ENCODE measurements around the gene SH3YL1. TPM values are rescaled to one million over a fixed set of nuclear protein-coding genes. Genes with fewer than 3 reads are reported as not detected.

SH3YL1 gene
- total and polyA plus RNA-seq, 2 experiments from 2014 or later: 15.8 to 35.1 TPM

GRCh38 chr2:279956-280649 is 16.3 kb upstream of the SH3YL1 start:
- peaks cover 10% of the 10 kb centered on the region for H3K27me3 ChIP-seq
- no peak for TF ChIP-seq CTCF (IDR thresholded peaks at IDR 0.05; ENCODE audit: low read depth, low read length)
- H3K36me3 ChIP-seq: peaks cover 31% of the 10 kb centered on the region
- no peak overlapping the region for H3K4me3 ChIP-seq
- no peak overlapping the region for H3K27ac ChIP-seq
- H3K4me1 ChIP-seq (ENCODE audit: low read depth): no peaks in the 10 kb centered on the region
- no peak for DNase-seq (ENCODE audit: low read depth in 1 of 2, low spot score in 1 of 2)
- H3K9me3 ChIP-seq (ENCODE audit: low read depth): no peaks in the 10 kb centered on the region

- H3K4me1 ChIP-seq (ENCODE audit: low read depth): no peaks in the 10 kb centered on the region
- no peak for DNase-seq (ENCODE audit: low read depth in 1 of 2, low spot score in 1 of 2)
- no peak overlapping the region for H3K27ac ChIP-seq
- H3K4me3 ChIP-seq: no peak overlapping the region
- H3K36me3 ChIP-seq: peaks cover 32% of the 10 kb centered on the region
- no peak for TF ChIP-seq CTCF (IDR thresholded peaks at IDR 0.05; ENCODE audit: low read depth, low read length)
- H3K27me3 ChIP-seq: peaks cover 2% of the 10 kb centered on the region
- H3K9me3 ChIP-seq (ENCODE audit: low read depth): no peaks in the 10 kb centered on the region
Observed at GRCh38 chr2:279366-279765, 15.5 kb upstream of the SH3YL1 start.

- no peak for TF ChIP-seq CTCF (IDR thresholded peaks at IDR 0.05; ENCODE audit: low read depth, low read length)
- Histone ChIP-seq H3K27ac (no peak overlapping the region), H3K27me3 (no peaks in the 10 kb centered on the region), H3K4me3 (no peak overlapping the region), H3K36me3 (peaks cover 32% of the 10 kb centered on the region), H3K4me1 (ENCODE audit: low read depth) (no peaks in the 10 kb centered on the region), H3K9me3 (ENCODE audit: low read depth) (no peaks in the 10 kb centered on the region)
- peak in 1 of 2 donors; percentile 10 for DNase-seq (ENCODE audit: low read depth in 1 of 2, low spot score in 1 of 2)
Observed at GRCh38 chr2:278927-279320, 15.1 kb upstream of the SH3YL1 start.

- no peak for DNase-seq (ENCODE audit: low read depth in 1 of 2, low spot score in 1 of 2)
- H3K9me3 ChIP-seq (ENCODE audit: low read depth): no peaks in the 10 kb centered on the region
- H3K4me3 ChIP-seq: no peak overlapping the region
- H3K27me3 ChIP-seq: no peaks in the 10 kb centered on the region
- no peaks in the 10 kb centered on the region for H3K4me1 ChIP-seq (ENCODE audit: low read depth)
- peaks cover 32% of the 10 kb centered on the region for H3K36me3 ChIP-seq
- H3K27ac ChIP-seq: no peak overlapping the region
- no peak for TF ChIP-seq CTCF (IDR thresholded peaks at IDR 0.05; ENCODE audit: low read depth, low read length)
Observed at GRCh38 chr2:278312-278926, 14.6 kb upstream of the SH3YL1 start.

- no peaks in the 10 kb centered on the region for H3K27me3 ChIP-seq
- no peak for TF ChIP-seq CTCF (IDR thresholded peaks at IDR 0.05; ENCODE audit: low read depth, low read length)
- no peaks in the 10 kb centered on the region for H3K9me3 ChIP-seq (ENCODE audit: low read depth)
- peaks cover 41% of the 10 kb centered on the region for H3K36me3 ChIP-seq
- no peaks in the 10 kb centered on the region for H3K4me1 ChIP-seq (ENCODE audit: low read depth)
- H3K4me3 ChIP-seq: no peak overlapping the region
- no peak overlapping the region for H3K27ac ChIP-seq
- DNase-seq (ENCODE audit: low read depth in 1 of 2, low spot score in 1 of 2): no peak
Observed at GRCh38 chr2:275466-275865, 11.6 kb upstream of the SH3YL1 start.

Measured in cardiac muscle cell (in vitro differentiated cells and primary cell).